ENCODE measurements around the gene ZNF277. TPM values are rescaled to one million over a fixed set of nuclear protein-coding genes. Genes with fewer than 3 reads are reported as not detected.

Gene ZNF277
- polyA plus RNA-seq, 1 donor = 25.4 TPM

GRCh38 chr7:112347088-112347487, 140.6 kb downstream of the ZNF277 start:
- DNase-seq (ENCODE audit: low read depth) = no peak

- no peak for DNase-seq (ENCODE audit: low read depth)
These were observed 144.1 kb downstream of the ZNF277 start for GRCh38 chr7:112350585-112350984.

GRCh38 chr7:112356596-112356995, 150.1 kb downstream of the ZNF277 start:
- no peak for DNase-seq (ENCODE audit: low read depth)

GRCh38 chr7:112357136-112357535, 150.6 kb downstream of the ZNF277 start:
- no peak for DNase-seq (ENCODE audit: low read depth)

- DNase-seq (ENCODE audit: low read depth) = no peak
These were observed 152.0 kb downstream of the ZNF277 start for GRCh38 chr7:112358513-112358912.

GRCh38 chr7:112359086-112359485, 152.6 kb downstream of the ZNF277 start:
- no peak for DNase-seq (ENCODE audit: low read depth)

GRCh38 chr7:112360681-112361080, 154.2 kb downstream of the ZNF277 start:
- DNase-seq (ENCODE audit: low read depth) = no peak

GRCh38 chr7:112361154-112361553, 154.7 kb downstream of the ZNF277 start:
- no peak for DNase-seq (ENCODE audit: low read depth)

- no peak for DNase-seq (ENCODE audit: low read depth)
These were observed 155.7 kb downstream of the ZNF277 start for GRCh38 chr7:112362053-112362650.

GRCh38 chr7:112362731-112363131, 156.2 kb downstream of the ZNF277 start:
- no peak for DNase-seq (ENCODE audit: low read depth)

- no peak for DNase-seq (ENCODE audit: low read depth)
These were observed 157.9 kb downstream of the ZNF277 start for GRCh38 chr7:112364388-112364787.

GRCh38 chr7:112365551-112365950, 159.1 kb downstream of the ZNF277 start:
- DNase-seq (ENCODE audit: low read depth) = no peak

GRCh38 chr7:112366886-112367285, 160.4 kb downstream of the ZNF277 start:
- no peak for DNase-seq (ENCODE audit: low read depth)

GRCh38 chr7:112370436-112370835, 163.9 kb downstream of the ZNF277 start:
- DNase-seq (ENCODE audit: low read depth) = no peak

- no peak for DNase-seq (ENCODE audit: low read depth)
These were observed 165.2 kb downstream of the ZNF277 start for GRCh38 chr7:112371701-112372100.

- DNase-seq (ENCODE audit: low read depth) = no peak
These were observed 165.6 kb downstream of the ZNF277 start for GRCh38 chr7:112372101-112372500.

- DNase-seq (ENCODE audit: low read depth) = no peak
These were observed 171.1 kb downstream of the ZNF277 start for GRCh38 chr7:112377593-112377992.

- no peak for DNase-seq (ENCODE audit: low read depth)
These were observed 175.0 kb downstream of the ZNF277 start for GRCh38 chr7:112381311-112382091.

- no peak for DNase-seq (ENCODE audit: low read depth)
These were observed 177.3 kb downstream of the ZNF277 start for GRCh38 chr7:112383671-112384417.

- no peak for DNase-seq (ENCODE audit: low read depth)
These were observed 179.0 kb downstream of the ZNF277 start for GRCh38 chr7:112385516-112385915.

- DNase-seq (ENCODE audit: low read depth) = no peak
These were observed 180.1 kb downstream of the ZNF277 start for GRCh38 chr7:112386619-112387018.

- no peak for DNase-seq (ENCODE audit: low read depth)
These were observed 183.7 kb downstream of the ZNF277 start for GRCh38 chr7:112390167-112390566.
